Esophagus squamous epithelium (tissue), 4 donors: ENCODE measurements around the gene ARL6IP6.

Source experiments
- POLR2A ChIP-seq, 4 donors: fragments of 450-650 bp; IDR thresholded peaks; one replicate each; pipeline ENCODE4 v1.6.1; 2017; ENCODE audit warnings: antibody characterized with exemption in 4 of 4, mild to moderate bottlenecking in 4 of 4, moderate library complexity in 3 of 4
- TF ChIP-seq, protein P1 (sequence below), 6 experiments: fragments of 450-650 bp in 4 of 6; fragments of 200-600 bp in 2 of 6; sonication (generic) in 2 of 6; IDR thresholded peaks; one replicate each; pipeline ENCODE4 v1.5.1; 2016 to 2019; ENCODE audit warnings: antibody characterized with exemption in 6 of 6, mild to moderate bottlenecking in 4 of 6, moderate library complexity in 4 of 6

DNA sequence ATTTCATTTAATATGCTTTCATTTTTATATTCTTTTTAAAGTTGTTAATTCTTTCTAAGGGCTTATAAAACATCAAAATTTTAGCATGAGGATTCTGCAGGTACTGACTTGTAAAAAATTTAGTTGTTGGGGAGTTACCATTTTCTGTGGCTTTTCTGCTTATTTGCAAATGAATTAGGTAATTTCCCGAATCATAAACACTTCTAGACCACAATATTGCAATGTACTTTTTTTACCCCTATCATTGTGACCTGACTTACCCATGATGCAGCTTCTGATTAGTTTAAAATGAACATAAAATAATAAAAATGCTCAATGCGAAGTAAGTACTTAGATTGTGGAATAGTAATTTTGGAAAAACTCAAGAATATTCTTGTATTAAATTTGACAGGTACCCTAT lies 11.4 kb downstream of the ARL6IP6 start:
- TF ChIP-seq, protein P1, sequence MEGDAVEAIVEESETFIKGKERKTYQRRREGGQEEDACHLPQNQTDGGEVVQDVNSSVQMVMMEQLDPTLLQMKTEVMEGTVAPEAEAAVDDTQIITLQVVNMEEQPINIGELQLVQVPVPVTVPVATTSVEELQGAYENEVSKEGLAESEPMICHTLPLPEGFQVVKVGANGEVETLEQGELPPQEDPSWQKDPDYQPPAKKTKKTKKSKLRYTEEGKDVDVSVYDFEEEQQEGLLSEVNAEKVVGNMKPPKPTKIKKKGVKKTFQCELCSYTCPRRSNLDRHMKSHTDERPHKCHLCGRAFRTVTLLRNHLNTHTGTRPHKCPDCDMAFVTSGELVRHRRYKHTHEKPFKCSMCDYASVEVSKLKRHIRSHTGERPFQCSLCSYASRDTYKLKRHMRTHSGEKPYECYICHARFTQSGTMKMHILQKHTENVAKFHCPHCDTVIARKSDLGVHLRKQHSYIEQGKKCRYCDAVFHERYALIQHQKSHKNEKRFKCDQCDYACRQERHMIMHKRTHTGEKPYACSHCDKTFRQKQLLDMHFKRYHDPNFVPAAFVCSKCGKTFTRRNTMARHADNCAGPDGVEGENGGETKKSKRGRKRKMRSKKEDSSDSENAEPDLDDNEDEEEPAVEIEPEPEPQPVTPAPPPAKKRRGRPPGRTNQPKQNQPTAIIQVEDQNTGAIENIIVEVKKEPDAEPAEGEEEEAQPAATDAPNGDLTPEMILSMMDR (IDR thresholded peaks at IDR 0.05) = no peak
- no peak for TF ChIP-seq POLR2A (IDR thresholded peaks at IDR 0.05)
